ENCODE data around the gene HSF5.

Gene HSF5

GRCh38 chr17:58476812-58477211 is 11.4 kb downstream of the HSF5 start:
- ATAC-seq, result no peak

- ATAC-seq, result no peak
Observed at GRCh38 chr17:58475985-58476384, 12.2 kb downstream of the HSF5 start.

GRCh38 chr17:58470356-58470755 is 17.9 kb downstream of the HSF5 start:
- no peak for ATAC-seq

GRCh38 chr17:58468944-58469343 is 19.3 kb downstream of the HSF5 start:
- no peak for ATAC-seq

- no peak for ATAC-seq
Observed at GRCh38 chr17:58455491-58455890, 32.7 kb downstream of the HSF5 start.

GRCh38 chr17:58452738-58453137 is 35.5 kb downstream of the HSF5 start:
- no peak for ATAC-seq

- peak; percentile 76 to 88 for ATAC-seq
Observed at GRCh38 chr17:58447039-58447975, 40.9 kb downstream of the HSF5 start.

- ATAC-seq, result no peak
Observed at GRCh38 chr17:58446086-58446485, 42.1 kb downstream of the HSF5 start.

GRCh38 chr17:58436805-58437239 is 51.4 kb downstream of the HSF5 start:
- ATAC-seq, result no peak

- no peak for ATAC-seq
Observed at GRCh38 chr17:58436245-58436644, 52.0 kb downstream of the HSF5 start.

GRCh38 chr17:58432806-58433573 is 55.2 kb downstream of the HSF5 start:
- ATAC-seq, result no peak

- ATAC-seq, result no peak
Observed at GRCh38 chr17:58427807-58428206, 60.4 kb downstream of the HSF5 start.

- ATAC-seq, result no peak
Observed at GRCh38 chr17:58421711-58422110, 66.5 kb downstream of the HSF5 start.

- no peak for ATAC-seq
Observed at GRCh38 chr17:58420827-58421226, 67.4 kb downstream of the HSF5 start.

GRCh38 chr17:58417300-58418092 is 70.7 kb downstream of the HSF5 start, which contains the start of gene RNF43:
Gene RNF43 (minus strand): TSS chr17:58417534. CDS start chr17:58415577, 1,957 bp downstream.
- ATAC-seq, result peak; percentile 99 to 100

GRCh38 chr17:58416937-58417299 is 71.3 kb downstream of the HSF5 start:
- no peak for ATAC-seq

- ATAC-seq, result no peak
Observed at GRCh38 chr17:58416396-58416795, 71.8 kb downstream of the HSF5 start.

- no peak for ATAC-seq
Observed at GRCh38 chr17:58415371-58416055, 72.7 kb downstream of the HSF5 start.

GRCh38 chr17:58414596-58414997 is 73.6 kb downstream of the HSF5 start:
- no peak for ATAC-seq

- ATAC-seq, result no peak
Observed at GRCh38 chr17:58413684-58414083, 74.5 kb downstream of the HSF5 start.

GRCh38 chr17:58412961-58413586 is 75.1 kb downstream of the HSF5 start:
- ATAC-seq, result no peak
